HepG2 (cell line): ENCODE measurements around the gene GRIN3B. TPM values are rescaled to one million over a fixed set of nuclear protein-coding genes. Genes with fewer than 3 reads are reported as not detected.
A peak's percentile ranks its signal among the peaks of the same experiment; 100 is the strongest.

ENCODE experiments used
- AGO1 ChIP-seq: fragments of 200-400 bp; formaldehyde crosslinking; IDR thresholded peaks from 2 replicates; pipeline ENCODE4 v1.6.1; 2017; ENCODE audit warnings: mild to moderate bottlenecking, low read depth, low read length, moderate library complexity; ENCODE audit not compliant: poor library complexity, severe bottlenecking
- HNRNPUL1 ChIP-seq: fragments of 200-400 bp; formaldehyde crosslinking; IDR thresholded peaks from 2 replicates; pipeline ENCODE4 v1.6.1; 2017; ENCODE audit warnings: low read depth, mild to moderate bottlenecking, low read length, moderate library complexity
- MAZ ChIP-seq, 2 experiments: sonication (generic) in 1 of 2; formaldehyde crosslinking in 1 of 2; IDR thresholded peaks; 2 replicates each; pipeline versions ENCODE4 v1.5.0 to v1.6.1; 2012 to 2020; ENCODE audit warnings: low read depth in 2 of 2, mild to moderate bottlenecking in 2 of 2, borderline replicate concordance in 1 of 2, improper control_type of control experiment in 1 of 2, low read length in 1 of 2, missing genetic modification reagents in 1 of 2, moderate library complexity in 1 of 2
- RCOR2 ChIP-seq: IDR thresholded peaks from 2 replicates; pipeline ENCODE4 v1.6.1; 2016; ENCODE audit warnings: missing biosample characterization, missing genetic modification reagents
- SAFB2 ChIP-seq: sonication (generic); formaldehyde crosslinking; IDR thresholded peaks from 2 replicates; pipeline ENCODE4 v1.5.1; 2020; ENCODE audit warnings: missing genetic modification reagents, low read depth, mild to moderate bottlenecking, borderline replicate concordance
- SMARCE1 ChIP-seq: fragments of 450-650 bp; IDR thresholded peaks from 2 replicates; pipeline ENCODE4 v1.6.1; 2017; ENCODE audit warnings: borderline replicate concordance
- SPEN ChIP-seq: sonication (generic); formaldehyde crosslinking; IDR thresholded peaks from 2 replicates; pipeline ENCODE4 v1.5.1; 2020; ENCODE audit warnings: low read depth, mild to moderate bottlenecking, missing genetic modification reagents
- TBX3 ChIP-seq: fragments of 450-650 bp; IDR thresholded peaks from 2 replicates; pipeline ENCODE4 v1.6.1; 2017; ENCODE audit warnings: antibody characterized with exemption, mild to moderate bottlenecking, inconsistent platforms, borderline replicate concordance
- ZBTB37 ChIP-seq: sonication (generic); formaldehyde crosslinking; IDR thresholded peaks from 2 replicates; pipeline ENCODE4 v1.4.0; 2020; ENCODE audit warnings: mild to moderate bottlenecking, missing genetic modification reagents
- ZBTB40 ChIP-seq, 2 experiments: fragments of 450-650 bp in 1 of 2; sonication (generic) in 1 of 2; formaldehyde crosslinking in 1 of 2; IDR thresholded peaks; 2 replicates each; pipeline versions ENCODE4 v1.6.1 to v1.8.0; 2016 to 2022; ENCODE audit warnings: antibody characterized with exemption in 1 of 2, mild to moderate bottlenecking in 1 of 2, missing genetic modification reagents in 1 of 2
- ZNF256 ChIP-seq: sonication (generic); formaldehyde crosslinking; conservative IDR thresholded peaks from 2 replicates; pipeline ENCODE4 v1.4.0; 2020; ENCODE audit warnings: missing genetic modification reagents
- ZNF281 ChIP-seq: sonication (generic); formaldehyde crosslinking; IDR thresholded peaks from 2 replicates; pipeline ENCODE4 v1.4.0; 2020; ENCODE audit warnings: missing genetic modification reagents, borderline replicate concordance
- ZNF629 ChIP-seq: sonication (generic); formaldehyde crosslinking; conservative IDR thresholded peaks from 2 replicates; pipeline ENCODE4 v1.5.0; 2020; ENCODE audit warnings: missing genetic modification reagents
- ZZZ3 ChIP-seq: sonication (generic); formaldehyde crosslinking; IDR thresholded peaks from 2 replicates; pipeline ENCODE4 v1.4.0; 2020; ENCODE audit warnings: missing genetic modification reagents, mild to moderate bottlenecking, borderline replicate concordance
- polyA plus RNA-seq, 8 experiments: library from polyadenylated mRNA; depleted of rRNA in 3 of 8; stranded (reverse) in 7 of 8; unstranded in 1 of 8; fragments of >200 nt; fragmentation: Illumina TruSeq in 4 of 8; extraction: Trizol in 4 of 8; gene quantifications; 2 replicates each; pipeline versions ENCODE4 v1.2.1 to v1.2.3, GENCODE V29; 2011 to 2016; ENCODE audit warnings: low read depth in 4 of 8, missing spikeins in 1 of 8, mixed read lengths in 1 of 8; ENCODE audit not compliant: insufficient read depth in 1 of 8
- total RNA-seq, 5 experiments: library from RNA; depleted of rRNA; stranded (reverse); fragments of >200 nt; fragmentation: Illumina TruSeq; extraction: Trizol; gene quantifications; 2 replicates each; pipeline ENCODE4 v1.2.3, GENCODE V29; 2016; ENCODE audit warnings: low read depth in 1 of 5

Gene GRIN3B
- total and polyA plus RNA-seq, 2 of the 13 experiments (the other 11 are each of a cell fraction or from before 2014, with no cell fraction given), result 0.07 to 0.20 TPM

- TF ChIP-seq ZNF281 (CRISPR knock-in tag) (no peak), SPEN (CRISPR knock-in tag) (0 out of 2 replicates have a peak, but pooled peaks have one; percentile 37), ZBTB37 (CRISPR knock-in tag) (no peak), ZNF629 (CRISPR knock-in tag) (peak; percentile 96), ZBTB40 (IDR thresholded peaks at IDR 0.05) (no peak), ZBTB40 (CRISPR knock-in tag; IDR thresholded peaks at IDR 0.05) (no peak; the same call in 1 of the 2 replicates), RCOR2 (CRISPR knock-in tag) (peak; percentile 31; the same call in 1 of the 2 replicates), SMARCE1 (no peak), AGO1 (peak; percentile 24), ZNF256 (no peak), TBX3 (0 out of 2 replicates have a peak, but pooled peaks have one; percentile 35), ZZZ3 (CRISPR knock-in tag) (no peak), SAFB2 (no peak), HNRNPUL1 (no peak), MAZ (IDR thresholded peaks at IDR 0.05; ENCODE audit: borderline replicate concordance, low read depth, low read length) (no peak), MAZ (CRISPR knock-in tag; IDR thresholded peaks at IDR 0.05; ENCODE audit: low read depth) (no peak)
Observed at GRCh38 chr19:1040476-1041271, 40.5 kb downstream of the GRIN3B start (continued).
